Activated naive CD8-positive, alpha-beta T cell treated with anti-CD3 and anti-CD28 coated beads for 36 hours (primary cell): Measurements from ENCODE around the gene SZT2. TPM values are rescaled to one million over a fixed set of nuclear protein-coding genes. Genes with fewer than 3 reads are reported as not detected.
"Not testable (repeated sequence)": the region's sequence is repeated elsewhere in the genome, so short reads cannot be mapped to it uniquely, and the experiment has no call there.

ENCODE experiments used
- DNase-seq: peaks from one replicate; pipeline ENCODE4 v3.0.0; 2021
- H3K27ac Mint-ChIP-seq: one replicate; pipeline ENCODE4 v1.8.0; 2022; ENCODE audit warnings: mild to moderate bottlenecking, moderate library complexity, mixed read lengths
- H3K27me3 Mint-ChIP-seq: one replicate; pipeline ENCODE4 v1.8.0; 2022; ENCODE audit warnings: mild to moderate bottlenecking, mixed read lengths
- H3K36me3 Mint-ChIP-seq: one replicate; pipeline ENCODE4 v1.8.0; 2021; ENCODE audit warnings: mild to moderate bottlenecking, mixed read lengths
- H3K4me1 Mint-ChIP-seq: one replicate; pipeline ENCODE4 v1.8.0; 2021; ENCODE audit warnings: mixed read lengths
- H3K4me3 Mint-ChIP-seq: one replicate; pipeline ENCODE4 v1.8.0; 2022; ENCODE audit warnings: mild to moderate bottlenecking, moderate library complexity, mixed read lengths
- H3K9me3 Mint-ChIP-seq: one replicate; pipeline ENCODE4 v1.8.0; 2022; ENCODE audit warnings: mixed read lengths
- total RNA-seq, 2 experiments: library from RNA; stranded (reverse); gene quantifications; one replicate each; pipeline ENCODE4 v1.2.3, GENCODE V29; 2021

The SZT2 gene
- total RNA-seq, 2 experiments from 2014 or later = 22.4 to 27.6 TPM

GRCh38 chr1:43368646-43369020 lies 21.1 kb upstream of the SZT2 start:
- Mint-ChIP-seq H3K4me1 (peaks cover 24% of the 10 kb centered on the region), H3K27me3 (no peaks in the 10 kb centered on the region), H3K4me3 (peak overlapping the region; percentile 91), H3K36me3 (peaks cover 21% of the 10 kb centered on the region), H3K27ac (peak overlapping the region; percentile 95), H3K9me3 (no peaks in the 10 kb centered on the region)
- DNase-seq = no peak

GRCh38 chr1:43369779-43370178 lies 19.9 kb upstream of the SZT2 start:
- not testable (repeated sequence) for DNase-seq

GRCh38 chr1:43370564-43370963 lies 19.1 kb upstream of the SZT2 start:
- H3K4me3 Mint-ChIP-seq = no peak overlapping the region
- H3K36me3 Mint-ChIP-seq = peaks cover 12% of the 10 kb centered on the region
- H3K4me1 Mint-ChIP-seq = peaks cover 17% of the 10 kb centered on the region
- DNase-seq = no peak
- H3K27ac Mint-ChIP-seq = no peak overlapping the region
- no peaks in the 10 kb centered on the region for H3K9me3 Mint-ChIP-seq
- H3K27me3 Mint-ChIP-seq = no peaks in the 10 kb centered on the region

More at GRCh38 chr1:43369779-43370178, 19.9 kb upstream of the SZT2 start:
- H3K4me1 Mint-ChIP-seq = peaks cover 24% of the 10 kb centered on the region
- not testable (repeated sequence) for H3K4me3 Mint-ChIP-seq, H3K27me3 Mint-ChIP-seq, H3K9me3 Mint-ChIP-seq, H3K27ac Mint-ChIP-seq
- peaks cover 15% of the 10 kb centered on the region for H3K36me3 Mint-ChIP-seq

- peaks cover 10% of the 10 kb centered on the region for H3K36me3 Mint-ChIP-seq
- no peaks in the 10 kb centered on the region for H3K9me3 Mint-ChIP-seq
- DNase-seq = no peak
- H3K4me3 Mint-ChIP-seq = no peak overlapping the region
- peaks cover 8% of the 10 kb centered on the region for H3K4me1 Mint-ChIP-seq
- H3K27ac Mint-ChIP-seq = no peak overlapping the region
- no peaks in the 10 kb centered on the region for H3K27me3 Mint-ChIP-seq
Measured at GRCh38 chr1:43372172-43372571, 17.5 kb upstream of the SZT2 start.

- DNase-seq = no peak
- Mint-ChIP-seq H3K9me3 (no peaks in the 10 kb centered on the region), H3K4me1 (peaks cover 8% of the 10 kb centered on the region), H3K27ac (no peak overlapping the region), H3K4me3 (no peak overlapping the region), H3K36me3 (peaks cover 7% of the 10 kb centered on the region), H3K27me3 (no peaks in the 10 kb centered on the region)
Measured at GRCh38 chr1:43373066-43373940, 16.4 kb upstream of the SZT2 start.

GRCh38 chr1:43376723-43377235 lies 12.9 kb upstream of the SZT2 start:
- Mint-ChIP-seq H3K4me3 (no peak overlapping the region), H3K9me3 (no peaks in the 10 kb centered on the region), H3K27me3 (no peaks in the 10 kb centered on the region), H3K4me1 (peaks cover 10% of the 10 kb centered on the region), H3K36me3 (peaks cover 8% of the 10 kb centered on the region), H3K27ac (no peak overlapping the region)
- DNase-seq = no peak

GRCh38 chr1:43377831-43378230 lies 11.9 kb upstream of the SZT2 start:
- DNase-seq = no peak
- no peak overlapping the region for H3K27ac Mint-ChIP-seq
- peaks cover 8% of the 10 kb centered on the region for H3K36me3 Mint-ChIP-seq
- H3K4me3 Mint-ChIP-seq = no peak overlapping the region
- peaks cover 13% of the 10 kb centered on the region for H3K4me1 Mint-ChIP-seq
- no peaks in the 10 kb centered on the region for H3K9me3 Mint-ChIP-seq
- no peaks in the 10 kb centered on the region for H3K27me3 Mint-ChIP-seq

- H3K4me3 Mint-ChIP-seq = no peak overlapping the region
- no peaks in the 10 kb centered on the region for H3K27me3 Mint-ChIP-seq
- peaks cover 8% of the 10 kb centered on the region for H3K36me3 Mint-ChIP-seq
- peaks cover 13% of the 10 kb centered on the region for H3K4me1 Mint-ChIP-seq
- DNase-seq = no peak
- H3K9me3 Mint-ChIP-seq = no peaks in the 10 kb centered on the region
- H3K27ac Mint-ChIP-seq = no peak overlapping the region
Measured at GRCh38 chr1:43379476-43379875, 10.2 kb upstream of the SZT2 start.

GRCh38 chr1:43381612-43382011 lies 8.1 kb upstream of the SZT2 start:
- H3K4me1 Mint-ChIP-seq = peaks cover 13% of the 10 kb centered on the region
- no peaks in the 10 kb centered on the region for H3K9me3 Mint-ChIP-seq
- H3K36me3 Mint-ChIP-seq = peaks cover 11% of the 10 kb centered on the region
- no peak for DNase-seq
- H3K27me3 Mint-ChIP-seq = no peaks in the 10 kb centered on the region
- no peak overlapping the region for H3K27ac Mint-ChIP-seq
- H3K4me3 Mint-ChIP-seq = no peak overlapping the region

- Mint-ChIP-seq H3K27ac (no peak overlapping the region), H3K9me3 (no peaks in the 10 kb centered on the region), H3K4me1 (peaks cover 13% of the 10 kb centered on the region), H3K4me3 (no peak overlapping the region), H3K27me3 (no peaks in the 10 kb centered on the region), H3K36me3 (peaks cover 11% of the 10 kb centered on the region)
- DNase-seq = no peak
Measured at GRCh38 chr1:43382027-43382779, 7.5 kb upstream of the SZT2 start.

- no peak overlapping the region for H3K27ac Mint-ChIP-seq
- H3K4me1 Mint-ChIP-seq = peaks cover 20% of the 10 kb centered on the region
- DNase-seq = no peak
Measured at GRCh38 chr1:43383449-43383848, 6.2 kb upstream of the SZT2 start.

GRCh38 chr1:43386676-43387075 lies 3.0 kb upstream of the SZT2 start:
- Mint-ChIP-seq H3K27ac (peak overlapping the region; percentile 50), H3K4me1 (peaks cover 25% of the 10 kb centered on the region), H3K4me3 (no peak overlapping the region), H3K9me3 (no peaks in the 10 kb centered on the region), H3K36me3 (peaks cover 7% of the 10 kb centered on the region), H3K27me3 (no peaks in the 10 kb centered on the region)
- DNase-seq = no peak

More at GRCh38 chr1:43383449-43383848, 6.2 kb upstream of the SZT2 start:
- Mint-ChIP-seq H3K36me3 (peaks cover 11% of the 10 kb centered on the region), H3K27me3 (no peaks in the 10 kb centered on the region), H3K9me3 (no peaks in the 10 kb centered on the region), H3K4me3 (no peak overlapping the region)

GRCh38 chr1:43387976-43388599 lies 1.6 kb upstream of the SZT2 start:
- Mint-ChIP-seq H3K36me3 (peaks cover 7% of the 10 kb centered on the region), H3K4me3 (peak overlapping the region; percentile 100), H3K27me3 (no peaks in the 10 kb centered on the region), H3K27ac (peak overlapping the region; percentile 98), H3K9me3 (no peaks in the 10 kb centered on the region), H3K4me1 (peaks cover 24% of the 10 kb centered on the region)
- DNase-seq = no peak

GRCh38 chr1:43388613-43389012 lies 1.1 kb upstream of the SZT2 start:
- DNase-seq = no peak
- peaks cover 7% of the 10 kb centered on the region for H3K36me3 Mint-ChIP-seq
- H3K9me3 Mint-ChIP-seq = no peaks in the 10 kb centered on the region
- H3K27me3 Mint-ChIP-seq = no peaks in the 10 kb centered on the region
- peak overlapping the region; percentile 100 for H3K4me3 Mint-ChIP-seq
- peaks cover 24% of the 10 kb centered on the region for H3K4me1 Mint-ChIP-seq
- H3K27ac Mint-ChIP-seq = peak overlapping the region; percentile 98

GRCh38 chr1:43392702-43393101 lies 3.0 kb downstream of the SZT2 start:
- Mint-ChIP-seq H3K4me3 (no peak overlapping the region), H3K27ac (no peak overlapping the region), H3K4me1 (peaks cover 26% of the 10 kb centered on the region), H3K36me3 (peaks cover 4% of the 10 kb centered on the region), H3K27me3 (no peaks in the 10 kb centered on the region), H3K9me3 (no peaks in the 10 kb centered on the region)
- DNase-seq = no peak
